ENCODE results near the gene LDB3.

LDB3 gene

GRCh38 chr10:86708068-86708782 is 39.9 kb downstream of the LDB3 start:
- no peak for DNase-seq

- DNase-seq: no peak
Measured at GRCh38 chr10:86708783-86709380, 40.6 kb downstream of the LDB3 start.

GRCh38 chr10:86709396-86710185 is 41.3 kb downstream of the LDB3 start:
- no peak for DNase-seq

GRCh38 chr10:86710987-86711512 is 42.7 kb downstream of the LDB3 start:
- peak; percentile 92 for DNase-seq

- peak; percentile 43 for DNase-seq
Measured at GRCh38 chr10:86711513-86712316, 43.4 kb downstream of the LDB3 start.

- no peak for DNase-seq
Measured at GRCh38 chr10:86712317-86712707, 44.0 kb downstream of the LDB3 start.

GRCh38 chr10:86715156-86715795 is 47.0 kb downstream of the LDB3 start:
- DNase-seq: no peak

GRCh38 chr10:86715836-86716235 is 47.5 kb downstream of the LDB3 start:
- DNase-seq: no peak

GRCh38 chr10:86716466-86716865 is 48.2 kb downstream of the LDB3 start:
- no peak for DNase-seq

- no peak for DNase-seq
Measured at GRCh38 chr10:86718556-86718955, 50.2 kb downstream of the LDB3 start.

GRCh38 chr10:86721232-86721631 is 52.9 kb downstream of the LDB3 start:
- no peak for DNase-seq

GRCh38 chr10:86723009-86723408 is 54.7 kb downstream of the LDB3 start:
- no peak for DNase-seq

- no peak for DNase-seq
Measured at GRCh38 chr10:86724445-86724844, 56.1 kb downstream of the LDB3 start.

- no peak for DNase-seq
Measured at GRCh38 chr10:86725980-86726676, 57.8 kb downstream of the LDB3 start.

- no peak for DNase-seq
Measured at GRCh38 chr10:86726677-86726999, 58.3 kb downstream of the LDB3 start.

GRCh38 chr10:86727470-86727869 is 59.2 kb downstream of the LDB3 start:
- peak; percentile 57 for DNase-seq

GRCh38 chr10:86728056-86728455 is 59.7 kb downstream of the LDB3 start:
- DNase-seq: no peak

- no peak for DNase-seq
Measured at GRCh38 chr10:86729677-86730076, 61.4 kb downstream of the LDB3 start.

GRCh38 chr10:86730227-86730626 is 61.9 kb downstream of the LDB3 start:
- no peak for DNase-seq

GRCh38 chr10:86732771-86733170 is 64.5 kb downstream of the LDB3 start:
- DNase-seq: no peak

- DNase-seq: no peak
Measured at GRCh38 chr10:86733260-86733671, 65.0 kb downstream of the LDB3 start.
